SJSA1 (cell line): Measurements from ENCODE around the gene IRX6. TPM values are rescaled to one million over a fixed set of nuclear protein-coding genes. Genes with fewer than 3 reads are reported as not detected.

Experiments
- DNase-seq, 2 experiments: peaks; one replicate each; pipeline ENCODE4 v3.0.0-alpha.2; 2015 to 2020; ENCODE audit warnings: low spot score in 2 of 2, low read depth in 1 of 2
- H3K27ac ChIP-seq: fragments of 250-450 bp; sonication (Bioruptor Pico); 2 replicates; pipeline ENCODE4 v1.5.1; 2020; ENCODE audit warnings: mild to moderate bottlenecking, moderate library complexity
- H3K27me3 ChIP-seq: fragments of 250-450 bp; sonication (Bioruptor Pico); replicated peaks from 2 replicates; pipeline ENCODE4 v1.5.1; 2020; ENCODE audit warnings: mild to moderate bottlenecking, moderate library complexity
- H3K36me3 ChIP-seq: fragments of 250-450 bp; sonication (Bioruptor Pico); 2 replicates; pipeline ENCODE4 v1.5.1; 2020; ENCODE audit warnings: mild to moderate bottlenecking
- H3K4me1 ChIP-seq: fragments of 250-450 bp; sonication (Bioruptor Pico); replicated peaks from 2 replicates; pipeline ENCODE4 v1.6.1; 2021; ENCODE audit warnings: mild to moderate bottlenecking
- H3K4me3 ChIP-seq: fragments of 250-450 bp; sonication (Bioruptor Pico); 2 replicates; pipeline ENCODE4 v1.5.1; 2020; ENCODE audit warnings: mild to moderate bottlenecking
- H3K9me3 ChIP-seq: fragments of 250-450 bp; sonication (Bioruptor Pico); replicated peaks from 2 replicates; pipeline ENCODE4 v1.5.1; 2020; ENCODE audit warnings: mild to moderate bottlenecking
- total RNA-seq: library from RNA; depleted of rRNA; stranded (reverse); fragments of >200 nt; shearing (Covaris generic); gene quantifications from 2 replicates; pipeline ENCODE4 v1.2.3, GENCODE V29; 2014; rRNA removed

IRX6 gene
- not detected in 2 replicates for total RNA-seq

DNA sequence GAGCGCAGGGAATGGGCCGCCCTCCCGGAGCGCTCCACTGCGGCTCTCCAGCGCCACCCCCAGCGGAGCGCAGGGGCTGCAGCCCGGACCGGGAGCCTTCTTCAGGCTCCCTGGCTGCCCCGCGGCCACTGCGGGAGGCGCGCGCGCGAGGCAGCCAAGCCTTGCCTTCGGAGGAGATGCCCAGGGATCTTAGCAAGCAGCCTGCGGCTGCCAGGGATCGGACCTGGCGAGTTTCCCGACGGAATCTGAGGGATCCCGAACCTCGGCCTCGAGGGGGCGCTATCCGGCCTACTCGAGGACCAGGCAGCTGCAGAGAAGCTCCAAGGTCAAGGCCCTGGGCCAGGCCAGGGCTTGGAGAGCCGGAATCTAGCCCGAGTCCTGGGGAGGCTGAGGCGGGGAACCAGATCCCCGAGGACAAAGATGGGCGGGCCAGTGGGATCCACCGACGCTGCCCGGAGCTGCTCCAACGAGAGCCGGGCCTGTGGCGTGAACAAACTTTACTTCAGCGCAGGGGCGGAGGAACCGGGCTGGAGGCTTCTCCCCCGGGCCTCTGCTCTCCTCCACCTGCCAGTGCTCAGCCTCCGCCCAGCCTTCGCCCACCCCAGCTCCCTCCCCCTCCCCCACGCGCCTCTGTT lies at the start of gene IRX6:
Gene IRX6, plus strand, starts transcription at position 567 of the 635 bp plus-strand sequence. CDS start 889 bp downstream, outside the sequence.
- DNase-seq = no peak
- no peaks in the 10 kb centered on the region for H3K36me3 ChIP-seq
- no peak within 1 kb of the TSS for H3K4me3 ChIP-seq
- no peak within 1 kb of the TSS for H3K27ac ChIP-seq
- H3K4me1 ChIP-seq = no peaks in the 10 kb centered on the region
- peaks cover 26% of the 10 kb centered on the region; the same call in 1 of the 2 replicates for H3K27me3 ChIP-seq
- H3K9me3 ChIP-seq = no peaks in the 10 kb centered on the region

- H3K27me3 ChIP-seq = no peaks in the 10 kb centered on the region
- H3K4me1 ChIP-seq = no peaks in the 10 kb centered on the region
- no peaks in the 10 kb centered on the region for H3K9me3 ChIP-seq
- no peak overlapping the region for H3K27ac ChIP-seq
- no peaks in the 10 kb centered on the region for H3K36me3 ChIP-seq
- DNase-seq = no peak
- no peak overlapping the region for H3K4me3 ChIP-seq
Observed at GRCh38 chr16:55274391-55274790, 49.6 kb upstream of the IRX6 start.

- Histone ChIP-seq H3K27ac (no peak overlapping the region), H3K4me3 (no peak overlapping the region), H3K4me1 (no peaks in the 10 kb centered on the region), H3K36me3 (no peaks in the 10 kb centered on the region), H3K9me3 (no peaks in the 10 kb centered on the region), H3K27me3 (no peaks in the 10 kb centered on the region)
- DNase-seq = no peak
Observed at GRCh38 chr16:55275167-55275566, 48.8 kb upstream of the IRX6 start.

- H3K36me3 ChIP-seq = no peaks in the 10 kb centered on the region
- no peak overlapping the region for H3K27ac ChIP-seq
- no peaks in the 10 kb centered on the region for H3K27me3 ChIP-seq
- no peak overlapping the region for H3K4me3 ChIP-seq
- no peaks in the 10 kb centered on the region for H3K4me1 ChIP-seq
- DNase-seq = no peak
- no peaks in the 10 kb centered on the region for H3K9me3 ChIP-seq
Observed at GRCh38 chr16:55275869-55276268, 48.1 kb upstream of the IRX6 start.

DNA sequence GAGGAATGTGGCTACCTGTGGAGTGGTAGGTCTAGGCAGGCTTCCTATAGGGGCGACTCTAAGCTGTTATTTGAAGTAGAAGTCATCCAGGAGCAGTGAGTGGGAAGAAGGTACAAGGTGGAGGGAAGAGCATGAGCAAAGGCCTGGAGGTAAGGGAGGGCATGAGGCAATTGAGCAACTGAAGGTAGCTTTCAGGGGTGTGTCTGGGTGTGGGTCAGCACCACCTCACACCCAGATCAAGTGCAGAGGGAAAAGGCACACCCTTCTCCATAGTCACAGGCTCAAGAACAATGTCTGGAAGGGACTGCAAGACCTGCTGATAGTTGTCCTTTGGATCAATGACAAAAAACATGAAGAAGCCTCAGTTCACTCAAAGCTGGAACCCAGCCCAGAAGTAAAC lies 46.5 kb upstream of the IRX6 start:
- DNase-seq = no peak
- Histone ChIP-seq H3K4me1 (no peaks in the 10 kb centered on the region), H3K27ac (no peak overlapping the region), H3K27me3 (no peaks in the 10 kb centered on the region), H3K4me3 (no peak overlapping the region), H3K36me3 (no peaks in the 10 kb centered on the region), H3K9me3 (no peaks in the 10 kb centered on the region)

DNA sequence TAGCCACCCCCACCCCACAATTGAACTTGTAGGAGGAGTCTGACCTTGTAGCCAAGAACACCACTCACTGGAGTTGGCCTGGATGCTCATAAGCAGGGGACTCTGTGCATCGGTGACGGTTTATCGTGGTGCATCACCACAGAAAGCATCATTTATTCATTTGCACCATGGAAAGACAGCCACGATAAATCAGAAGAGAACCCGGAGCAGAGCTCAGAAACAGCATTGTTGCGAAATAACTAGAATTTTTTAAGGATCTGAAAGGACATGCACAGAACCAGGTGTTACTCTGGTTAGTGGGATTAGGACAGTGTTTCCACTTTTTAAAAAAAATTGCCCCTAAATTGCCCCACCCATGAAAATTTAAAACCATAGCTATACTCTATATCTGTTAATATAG lies 44.4 kb upstream of the IRX6 start:
- H3K27me3 ChIP-seq = no peaks in the 10 kb centered on the region
- H3K27ac ChIP-seq = no peak overlapping the region
- no peak for DNase-seq
- no peaks in the 10 kb centered on the region for H3K36me3 ChIP-seq
- H3K4me3 ChIP-seq = no peak overlapping the region
- H3K9me3 ChIP-seq = no peaks in the 10 kb centered on the region
- H3K4me1 ChIP-seq = no peaks in the 10 kb centered on the region

GRCh38 chr16:55280587-55280986 lies 43.4 kb upstream of the IRX6 start:
- Histone ChIP-seq H3K27ac (no peak overlapping the region), H3K27me3 (no peaks in the 10 kb centered on the region), H3K4me3 (no peak overlapping the region), H3K36me3 (no peaks in the 10 kb centered on the region), H3K9me3 (no peaks in the 10 kb centered on the region), H3K4me1 (no peaks in the 10 kb centered on the region)
- no peak for DNase-seq

DNA sequence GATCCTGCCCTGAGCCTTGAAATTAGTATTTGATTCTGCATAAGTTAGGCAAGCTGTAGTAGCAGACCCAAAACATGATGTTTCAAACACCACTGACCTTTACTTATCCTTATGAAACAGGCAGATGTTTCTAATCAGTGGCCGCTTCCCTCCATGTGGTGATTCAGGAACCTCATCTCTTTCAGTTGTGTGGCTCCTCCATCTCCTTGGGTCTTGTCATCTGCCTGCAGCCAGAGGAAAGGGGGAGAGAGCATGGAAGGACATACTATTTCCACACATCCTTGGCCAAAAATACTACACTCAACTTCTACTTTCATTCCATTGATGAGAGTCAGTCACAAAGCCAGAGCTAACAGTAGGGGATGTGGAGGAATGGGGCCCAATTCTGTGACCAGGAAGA lies 41.6 kb upstream of the IRX6 start:
- Histone ChIP-seq H3K27me3 (no peaks in the 10 kb centered on the region), H3K27ac (no peak overlapping the region), H3K36me3 (no peaks in the 10 kb centered on the region), H3K4me1 (no peaks in the 10 kb centered on the region), H3K9me3 (no peaks in the 10 kb centered on the region), H3K4me3 (no peak overlapping the region)
- no peak for DNase-seq

GRCh38 chr16:55283812-55284717 lies 39.9 kb upstream of the IRX6 start:
- no peaks in the 10 kb centered on the region for H3K36me3 ChIP-seq
- H3K4me3 ChIP-seq = no peak overlapping the region
- no peaks in the 10 kb centered on the region for H3K27me3 ChIP-seq

GRCh38 chr16:55284718-55285099 lies 39.3 kb upstream of the IRX6 start:
- Histone ChIP-seq H3K27me3 (no peaks in the 10 kb centered on the region), H3K4me1 (no peaks in the 10 kb centered on the region), H3K36me3 (no peaks in the 10 kb centered on the region), H3K27ac (no peak overlapping the region), H3K4me3 (no peak overlapping the region), H3K9me3 (peaks cover 2% of the 10 kb centered on the region; the same call in 1 of the 2 replicates)
- no peak for DNase-seq

More at GRCh38 chr16:55283812-55284717, 39.9 kb upstream of the IRX6 start:
- no peak overlapping the region for H3K27ac ChIP-seq
- no peaks in the 10 kb centered on the region for H3K4me1 ChIP-seq
- no peak for DNase-seq
- peaks cover 2% of the 10 kb centered on the region; the same call in 1 of the 2 replicates for H3K9me3 ChIP-seq

DNA sequence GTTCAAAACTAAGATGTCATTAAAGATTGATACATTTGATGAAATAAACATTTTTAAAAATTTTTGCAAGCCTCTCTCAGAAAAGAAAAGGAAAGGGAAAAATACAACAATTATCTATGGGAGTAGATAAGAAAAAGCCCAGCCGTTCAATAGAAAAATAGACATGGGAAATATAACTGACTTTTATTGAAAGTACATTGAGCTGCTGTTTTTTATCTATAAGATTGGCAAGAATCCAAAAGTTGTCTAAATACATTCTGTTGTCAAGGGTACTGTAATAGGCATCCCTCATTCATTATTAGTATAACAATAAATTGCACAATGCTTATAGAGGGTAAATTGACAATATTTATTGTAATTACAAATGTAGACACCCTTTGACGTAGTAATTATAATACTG lies 38.4 kb upstream of the IRX6 start:
- no peaks in the 10 kb centered on the region for H3K27me3 ChIP-seq
- no peak overlapping the region for H3K27ac ChIP-seq
- no peak for DNase-seq
- H3K4me1 ChIP-seq = no peaks in the 10 kb centered on the region
- H3K9me3 ChIP-seq = peaks cover 2% of the 10 kb centered on the region; the same call in 1 of the 2 replicates
- H3K36me3 ChIP-seq = no peaks in the 10 kb centered on the region
- H3K4me3 ChIP-seq = no peak overlapping the region

DNA sequence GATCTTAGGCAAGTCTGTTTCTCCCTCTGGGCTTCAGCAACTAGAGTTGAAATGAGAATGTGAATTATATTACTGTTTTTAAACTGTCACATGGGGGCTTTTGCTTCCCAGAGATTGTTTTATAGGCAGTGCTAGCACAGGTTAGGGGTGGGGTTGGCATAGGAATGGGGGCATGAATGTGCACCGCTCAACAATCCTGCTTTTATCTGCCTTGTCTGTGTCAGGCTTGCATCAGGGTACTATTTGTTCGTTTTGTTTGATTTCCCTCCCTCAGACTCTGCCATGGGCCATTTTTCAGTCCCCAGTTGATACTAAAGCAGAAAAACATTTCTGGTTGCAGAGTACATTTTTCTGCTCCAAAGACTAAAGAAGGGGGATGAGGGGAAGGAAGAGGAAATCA lies 34.6 kb upstream of the IRX6 start:
- DNase-seq = no peak

GRCh38 chr16:55291847-55292246 lies 32.2 kb upstream of the IRX6 start:
- no peak overlapping the region for H3K4me3 ChIP-seq
- H3K27me3 ChIP-seq = no peaks in the 10 kb centered on the region
- H3K27ac ChIP-seq = no peak overlapping the region
- peaks cover 2% of the 10 kb centered on the region; the same call in 1 of the 2 replicates for H3K9me3 ChIP-seq
- no peaks in the 10 kb centered on the region for H3K4me1 ChIP-seq
- no peak for DNase-seq
- H3K36me3 ChIP-seq = no peaks in the 10 kb centered on the region

More for the DNA sequence above, 34.6 kb upstream of the IRX6 start:
- Histone ChIP-seq H3K27me3 (no peaks in the 10 kb centered on the region), H3K4me1 (no peaks in the 10 kb centered on the region), H3K4me3 (no peak overlapping the region), H3K36me3 (no peaks in the 10 kb centered on the region), H3K9me3 (peaks cover 2% of the 10 kb centered on the region; the same call in 1 of the 2 replicates), H3K27ac (no peak overlapping the region)

DNA sequence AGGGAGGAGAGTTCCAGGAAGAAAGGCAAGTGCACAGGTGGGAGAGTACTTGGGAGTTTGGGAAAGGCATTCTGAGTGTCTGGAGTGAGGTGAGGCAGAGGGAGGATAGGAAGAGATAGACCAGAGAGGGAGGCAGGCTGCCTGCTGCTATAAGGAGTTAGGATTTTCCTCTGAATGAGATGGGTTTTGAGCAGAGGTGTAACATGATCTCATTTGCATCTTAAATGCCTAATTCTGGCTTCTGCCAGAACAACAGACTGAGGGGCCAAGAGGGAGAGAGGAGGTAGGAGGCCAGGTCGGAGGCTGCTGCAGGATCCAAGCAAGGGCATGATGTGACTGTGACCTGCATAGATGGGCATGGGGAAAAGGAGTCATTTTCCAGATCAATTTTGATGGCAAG lies 31.5 kb upstream of the IRX6 start:
- H3K9me3 ChIP-seq = peaks cover 2% of the 10 kb centered on the region; the same call in 1 of the 2 replicates
- H3K4me1 ChIP-seq = no peaks in the 10 kb centered on the region
- no peak overlapping the region for H3K4me3 ChIP-seq
- H3K36me3 ChIP-seq = no peaks in the 10 kb centered on the region
- H3K27ac ChIP-seq = no peak overlapping the region
- H3K27me3 ChIP-seq = no peaks in the 10 kb centered on the region
- DNase-seq = no peak
